T-cell (primary cell): ENCODE data around the gene BICD1. TPM values are rescaled to one million over a fixed set of nuclear protein-coding genes. Genes with fewer than 3 reads are reported as not detected.

ENCODE experiments used
- ATAC-seq, 4 experiments: fragments of 200-7000 bp in 3 of 4; fragments of 150-1000 bp in 1 of 4; cut with Tn5 transposase; replicated peaks in 1 of 4; 1 replicate in 3 of 4; 2 replicates in 1 of 4; pipeline ENCODE4 v1.10.0; 2021; ENCODE audit warnings: moderate library complexity in 3 of 4, mild to moderate bottlenecking in 2 of 4, moderate number of reproducible peaks in 1 of 4
- CTCF ChIA-PET, 2 donors: fragments of 300-600 bp; sonication (Branson Sonifier 250); formaldehyde crosslinking; loops; one replicate each; lab custom pipeline; 2022; ENCODE audit warnings: antibody characterized with exemption in 2 of 2; lab: Charles Lee
- POLR2A ChIA-PET, 2 donors: fragments of 300-600 bp; sonication (Branson Sonifier 250); formaldehyde crosslinking; loops; one replicate each; lab custom pipeline; 2022; ENCODE audit warnings: antibody characterized with exemption in 2 of 2; lab: Charles Lee
- DNase-seq, 35 experiments: peaks; one replicate each; pipeline versions ENCODE4 v3.0.0 to v3.0.0-alpha.2; 2013 to 2023
- H3K27ac ChIP-seq: one replicate; pipeline ENCODE4 v1.5.1; 2013; ENCODE audit warnings: low read length
- H3K27me3 ChIP-seq, 2 experiments: replicated peaks in 1 of 2; 1 replicate in 1 of 2; 2 replicates in 1 of 2; pipeline versions ENCODE4 v1.6.1 to v1.7.0; 2013; ENCODE audit warnings: low read length in 1 of 2, mixed read lengths in 1 of 2; ENCODE audit not compliant: control insufficient read depth in 2 of 2, insufficient read depth in 2 of 2; ENCODE audit errors: extremely low read depth in 1 of 2
- H3K36me3 ChIP-seq, 2 donors: 1 replicate in 1 of 2; 2 replicates in 1 of 2; pipeline versions ENCODE4 v1.6.1 to v1.7.0; 2013; ENCODE audit warnings: low read length in 1 of 2; ENCODE audit not compliant: control insufficient read depth in 2 of 2, insufficient read depth in 1 of 2; ENCODE audit errors: extremely low read depth in 1 of 2
- H3K4me1 ChIP-seq, 2 experiments: 1 replicate in 1 of 2; 2 replicates in 1 of 2; pipeline versions ENCODE4 v1.6.1 to v1.7.0; 2013; ENCODE audit warnings: low read length in 2 of 2, mixed read lengths in 1 of 2; ENCODE audit not compliant: insufficient read depth in 2 of 2, control insufficient read depth in 1 of 2; ENCODE audit errors: extremely low read depth in 1 of 2
- H3K4me3 ChIP-seq, 2 donors: 1 replicate in 1 of 2; 2 replicates in 1 of 2; pipeline versions ENCODE4 v1.5.1 to v1.7.0; 2013; ENCODE audit warnings: mild to moderate bottlenecking in 2 of 2, low read length in 1 of 2, moderate library complexity in 1 of 2; ENCODE audit not compliant: control insufficient read depth in 1 of 2; ENCODE audit errors: extremely low read depth in 1 of 2
- H3K9me3 ChIP-seq: 2 replicates; pipeline ENCODE4 v1.7.0; 2013
- H3K27ac Mint-ChIP-seq, 2 donors: one replicate each; pipeline ENCODE4 v1.8.0; 2020 to 2021; ENCODE audit warnings: mild to moderate bottlenecking in 2 of 2, mixed read lengths in 2 of 2
- H3K27me3 Mint-ChIP-seq, 2 donors: one replicate each; pipeline ENCODE4 v1.8.0; 2021 to 2022; ENCODE audit warnings: mixed read lengths in 2 of 2
- H3K36me3 Mint-ChIP-seq: one replicate; pipeline ENCODE4 v1.8.0; 2021; ENCODE audit warnings: mixed read lengths
- H3K4me1 Mint-ChIP-seq, 3 donors: one replicate each; pipeline ENCODE4 v1.8.0; 2020 to 2022; ENCODE audit warnings: mixed read lengths in 3 of 3, mild to moderate bottlenecking in 1 of 3
- H3K4me3 Mint-ChIP-seq, 3 donors: one replicate each; pipeline ENCODE4 v1.8.0; 2020 to 2022; ENCODE audit warnings: mild to moderate bottlenecking in 3 of 3, mixed read lengths in 3 of 3, moderate library complexity in 3 of 3
- H3K9me3 Mint-ChIP-seq, 3 donors: one replicate each; pipeline ENCODE4 v1.8.0; 2020 to 2022; ENCODE audit warnings: mixed read lengths in 3 of 3
- whole genome bisulfite sequencing: methylation state at CpG from one replicate; pipeline ENCODE4 v1.1.5; 2013; ENCODE audit warnings: missing lambda C conversion rate; ENCODE audit not compliant: insufficient coverage; 5-methylcytosine and 5-hydroxymethylcytosine counted together
- total RNA-seq, 35 experiments: library from RNA in 6 of 35; stranded (reverse) in 6 of 35; fragments of 120-200 nt in 1 of 35; gene quantifications; one replicate each; pipeline versions ENCODE4 v1.2.1 to v1.2.4 and lab custom pipeline; 2013 to 2026

The BICD1 gene
- total RNA-seq, 5 donors from 2014 or later (not counting 1 experiment from before 2014, with no cell fraction given), result 17.2 to 19.6 (median 19.1) TPM

DNA sequence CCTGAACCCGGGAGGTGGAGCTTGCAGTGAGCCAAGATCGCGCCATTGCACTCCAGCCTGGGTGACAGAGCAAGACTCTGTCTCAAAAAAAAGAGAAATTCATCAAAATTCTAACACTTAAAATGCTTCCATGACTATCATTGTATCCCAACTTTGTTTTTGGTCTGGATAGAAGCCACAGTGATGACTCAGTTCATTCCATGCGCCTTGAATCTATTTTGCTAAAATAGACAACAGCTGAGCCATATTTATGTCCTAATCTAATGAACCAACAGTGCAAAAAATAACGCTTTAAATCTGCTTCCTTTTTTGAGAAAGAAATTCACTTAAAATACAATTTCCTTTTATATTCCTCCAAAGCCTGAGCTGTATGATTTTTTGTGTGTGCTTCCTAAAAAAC, 23.2 kb upstream of the BICD1 start:
- H3K27me3 Mint-ChIP-seq, result no peaks in the 10 kb centered on the region
- 97% methylated on average over 3 of the region's 5 CpGs for WGBS
- Histone ChIP-seq H3K36me3 (no peaks in the 10 kb centered on the region), H3K9me3 (no peaks in the 10 kb centered on the region), H3K27ac (no peak overlapping the region), H3K4me1 (no peaks in the 10 kb centered on the region), H3K27me3 (no peaks in the 10 kb centered on the region), H3K4me3 (no peak overlapping the region)
- no peaks in the 10 kb centered on the region for H3K36me3 Mint-ChIP-seq
- ChIA-PET POLR2A (interaction anchor here in 1 of 2 donors (0.9 kb wide), 1 partner anchor 12 kb away, joined by 3 read pairs; no protein-coding TSS in a partner anchor), CTCF (interaction anchor here in 1 of 2 donors (0.9 kb wide), 1 partner anchor 12 kb away, joined by 3 read pairs; no protein-coding TSS in a partner anchor)
- DNase-seq (no peak), ATAC-seq (no peak)
- H3K27ac Mint-ChIP-seq, result no peak overlapping the region
- no peaks in the 10 kb centered on the region for H3K4me1 Mint-ChIP-seq
- H3K4me3 Mint-ChIP-seq, result no peak overlapping the region
- no peaks in the 10 kb centered on the region for H3K9me3 Mint-ChIP-seq

DNA sequence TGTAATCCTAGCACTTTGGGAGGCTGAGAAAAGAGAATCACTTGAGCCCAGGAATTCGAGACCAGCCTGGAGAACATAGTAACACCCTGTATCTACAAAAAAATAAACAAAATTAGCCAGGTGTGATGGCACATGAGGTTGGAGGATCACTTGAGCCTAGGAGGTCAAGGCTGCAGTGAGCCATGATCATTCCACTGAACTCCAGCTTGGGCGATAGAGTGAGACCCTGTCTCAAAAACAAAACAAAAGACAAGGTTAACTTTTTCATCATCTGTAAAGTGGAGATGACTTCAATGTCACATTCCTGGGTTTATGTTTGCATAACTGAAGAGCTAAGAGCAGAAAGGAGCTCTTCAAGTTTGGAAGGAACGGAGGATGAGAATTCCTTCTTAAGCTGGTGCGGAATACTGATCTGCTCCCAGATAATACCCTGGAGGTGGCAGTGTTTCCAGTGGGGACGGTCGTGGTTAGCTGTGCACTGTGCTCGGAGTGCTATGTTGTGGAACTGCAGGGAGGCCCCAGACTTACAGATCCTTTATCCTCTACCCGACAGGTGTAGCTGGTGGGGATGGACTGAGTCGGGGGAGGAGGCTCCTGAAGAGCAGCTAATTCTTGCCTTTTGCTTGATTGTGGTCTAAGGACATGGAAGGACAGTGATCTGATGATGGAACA, 22.5 kb upstream of the BICD1 start:
- CTCF ChIA-PET, result interaction anchor here (0.9 to 1.1 kb wide), 2 partner anchors 12 to 23 kb away, joined by 3 read pairs; no protein-coding TSS in a partner anchor
- POLR2A ChIA-PET, result interaction anchor here (0.6 to 0.9 kb wide), 2 partner anchors 13 to 106 kb away, joined by 3 to 4 read pairs; no protein-coding TSS in a partner anchor
- Mint-ChIP-seq H3K27ac (no peak overlapping the region), H3K4me1 (no peaks in the 10 kb centered on the region), H3K36me3 (no peaks in the 10 kb centered on the region), H3K9me3 (no peaks in the 10 kb centered on the region), H3K4me3 (no peak overlapping the region), H3K27me3 (no peaks in the 10 kb centered on the region)
- H3K27ac ChIP-seq, result no peak overlapping the region
- no peak for DNase-seq
- H3K9me3 ChIP-seq, result no peaks in the 10 kb centered on the region
- 91% methylated on average over 7 of the region's 9 CpGs for WGBS
- H3K4me1 ChIP-seq, result no peaks in the 10 kb centered on the region
- no peaks in the 10 kb centered on the region for H3K27me3 ChIP-seq
- H3K4me3 ChIP-seq, result no peak overlapping the region
- no peaks in the 10 kb centered on the region for H3K36me3 ChIP-seq
- ATAC-seq, result no peak

DNA sequence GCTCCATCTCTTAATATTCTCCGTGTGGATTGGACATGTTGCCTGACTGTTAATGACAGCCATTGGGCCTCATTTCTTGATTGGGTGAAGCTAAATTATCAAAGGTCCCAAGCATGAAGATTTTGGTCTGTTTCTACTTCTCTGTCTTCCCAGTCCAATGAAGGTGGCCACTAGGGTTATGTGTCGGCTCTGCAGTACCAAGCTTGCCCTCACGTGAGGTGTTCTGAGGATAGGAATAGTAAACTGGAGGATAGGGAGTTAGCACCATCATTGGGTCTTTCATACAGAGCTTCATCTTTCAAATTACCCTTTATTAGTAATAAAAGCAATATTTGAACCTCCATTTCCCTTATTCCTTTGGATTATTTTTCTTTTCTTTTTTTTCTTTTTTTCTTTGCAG, 21.9 kb upstream of the BICD1 start:
- Mint-ChIP-seq H3K9me3 (no peaks in the 10 kb centered on the region), H3K36me3 (no peaks in the 10 kb centered on the region), H3K4me3 (no peak overlapping the region), H3K27ac (no peak overlapping the region), H3K4me1 (no peaks in the 10 kb centered on the region), H3K27me3 (no peaks in the 10 kb centered on the region)
- ChIA-PET CTCF (interaction anchor here in 1 of 2 donors (1.1 kb wide), 1 partner anchor 24 kb away, joined by 3 read pairs; no protein-coding TSS in a partner anchor), POLR2A (no interaction called here)
- Histone ChIP-seq H3K9me3 (no peaks in the 10 kb centered on the region), H3K4me3 (no peak overlapping the region), H3K27ac (no peak overlapping the region), H3K4me1 (no peaks in the 10 kb centered on the region), H3K27me3 (no peaks in the 10 kb centered on the region), H3K36me3 (no peaks in the 10 kb centered on the region)
- ATAC-seq (no peak), DNase-seq (no peak)
- 75% methylated on average over 1 of the region's 3 CpGs for WGBS

DNA sequence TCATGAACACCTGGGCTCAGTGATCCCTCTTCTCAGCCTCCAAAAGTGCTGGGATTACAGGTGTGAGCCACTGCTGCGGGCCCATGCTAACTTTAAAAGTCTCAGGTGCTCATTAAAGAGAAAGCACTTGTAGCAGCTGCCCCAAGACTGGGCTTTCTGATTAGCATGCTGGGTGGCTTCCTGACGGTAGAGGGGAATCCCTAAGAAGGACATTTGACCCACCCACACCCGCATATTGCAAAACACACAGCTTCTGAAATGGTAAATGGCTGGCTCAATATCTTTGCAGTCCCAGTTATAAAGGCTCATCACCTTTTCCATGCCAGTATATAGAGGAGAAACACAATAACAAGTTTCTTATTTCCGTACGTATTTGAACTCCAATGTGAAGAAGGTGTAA, 19.3 kb upstream of the BICD1 start:
- no peak for DNase-seq
- H3K27ac ChIP-seq, result no peak overlapping the region
- CTCF ChIA-PET, result no interaction called here

DNA sequence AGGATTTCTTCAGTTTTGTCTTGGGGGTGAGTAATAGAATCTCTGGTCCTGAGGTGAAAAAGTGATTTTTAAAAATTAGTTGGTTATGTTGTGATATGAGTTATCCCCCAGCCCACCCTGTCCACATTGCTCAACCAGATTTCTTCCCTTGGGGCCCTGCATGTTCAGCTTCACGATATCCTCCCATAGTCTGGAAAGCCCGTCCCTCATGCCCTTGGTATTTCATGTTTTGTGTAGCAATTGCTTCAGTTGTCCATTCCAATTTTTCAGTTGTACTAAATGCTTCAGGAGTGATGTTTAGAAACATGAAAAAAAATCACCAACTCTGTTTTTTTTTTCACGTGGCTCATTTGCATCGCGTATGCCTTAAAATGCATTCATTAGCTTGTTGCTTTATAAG, 17.5 kb upstream of the BICD1 start:
- POLR2A ChIA-PET, result interaction anchor here in 1 of 2 donors (0.5 kb wide), 1 partner anchor 12 kb away, joined by 3 read pairs; no protein-coding TSS in a partner anchor
- no peak overlapping the region for H3K27ac Mint-ChIP-seq
- no peaks in the 10 kb centered on the region for H3K4me1 Mint-ChIP-seq
- Histone ChIP-seq H3K4me1 (no peaks in the 10 kb centered on the region), H3K36me3 (no peaks in the 10 kb centered on the region), H3K27me3 (no peaks in the 10 kb centered on the region), H3K27ac (no peak overlapping the region), H3K9me3 (no peaks in the 10 kb centered on the region), H3K4me3 (no peak overlapping the region)
- no peak overlapping the region for H3K4me3 Mint-ChIP-seq
- no peaks in the 10 kb centered on the region for H3K27me3 Mint-ChIP-seq
- no peaks in the 10 kb centered on the region for H3K9me3 Mint-ChIP-seq
- WGBS, result 100% methylated on average over 2 of the region's 5 CpGs
- DNase-seq, result no peak
- ATAC-seq, result no peak
- H3K36me3 Mint-ChIP-seq, result no peaks in the 10 kb centered on the region
- CTCF ChIA-PET, result no interaction called here

More for the DNA sequence above, 19.3 kb upstream of the BICD1 start:
- Mint-ChIP-seq H3K9me3 (no peaks in the 10 kb centered on the region), H3K36me3 (no peaks in the 10 kb centered on the region), H3K27ac (no peak overlapping the region), H3K4me3 (no peak overlapping the region), H3K4me1 (no peaks in the 10 kb centered on the region), H3K27me3 (no peaks in the 10 kb centered on the region)
- no peak for ATAC-seq
- Histone ChIP-seq H3K9me3 (no peaks in the 10 kb centered on the region), H3K4me3 (no peak overlapping the region), H3K4me1 (no peaks in the 10 kb centered on the region), H3K27me3 (no peaks in the 10 kb centered on the region), H3K36me3 (no peaks in the 10 kb centered on the region)
- WGBS, result 83% methylated on average over 1 of the region's 5 CpGs
- POLR2A ChIA-PET, result no interaction called here

DNA sequence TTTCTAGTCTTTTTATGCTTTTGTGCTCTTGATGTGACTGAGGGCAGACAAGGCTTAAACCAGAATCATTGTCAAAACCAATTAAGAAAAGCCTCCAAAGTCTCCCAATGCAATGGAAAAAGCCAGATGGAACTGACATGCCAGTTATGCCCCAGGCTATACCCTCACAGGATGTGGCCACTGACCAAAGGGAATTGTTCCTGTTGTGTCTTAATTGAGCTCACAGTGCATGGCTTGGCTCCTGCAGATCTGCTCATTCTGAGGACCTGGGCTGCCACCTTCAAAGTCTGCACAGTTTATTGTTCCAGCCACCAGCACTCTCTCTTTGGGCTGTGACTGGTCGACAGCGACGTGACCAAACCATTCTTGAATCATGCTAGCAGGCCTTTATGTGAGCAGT, 17.1 kb upstream of the BICD1 start:
- H3K4me1 Mint-ChIP-seq, result no peaks in the 10 kb centered on the region
- no peaks in the 10 kb centered on the region for H3K27me3 Mint-ChIP-seq
- no peaks in the 10 kb centered on the region for H3K9me3 ChIP-seq

More for the DNA sequence above, 17.1 kb upstream of the BICD1 start:
- no peak overlapping the region for H3K4me3 ChIP-seq
- H3K9me3 Mint-ChIP-seq, result no peaks in the 10 kb centered on the region
- ChIA-PET POLR2A (no interaction called here), CTCF (no interaction called here)
- no peak for DNase-seq
- no peaks in the 10 kb centered on the region for H3K36me3 ChIP-seq
- no peak for ATAC-seq
- no peak overlapping the region for H3K27ac Mint-ChIP-seq
- no peaks in the 10 kb centered on the region for H3K27me3 ChIP-seq
- H3K36me3 Mint-ChIP-seq, result no peaks in the 10 kb centered on the region
- no peaks in the 10 kb centered on the region for H3K4me1 ChIP-seq
- H3K27ac ChIP-seq, result no peak overlapping the region
- no CpG with 5 or more reads among the region's 3 CpGs for WGBS
- H3K4me3 Mint-ChIP-seq, result no peak overlapping the region
